HepG2 (cell line): ENCODE measurements around the gene MPC2. TPM values are rescaled to one million over a fixed set of nuclear protein-coding genes. Genes with fewer than 3 reads are reported as not detected.

Experiments used
- GFI1 ChIP-seq: sonication (generic); formaldehyde crosslinking; IDR thresholded peaks from 2 replicates; pipeline ENCODE4 v1.5.0; 2020; ENCODE audit warnings: missing genetic modification reagents, mild to moderate bottlenecking, borderline replicate concordance
- GTF2F1 ChIP-seq: fragments of 150-350 bp; IDR thresholded peaks from 2 replicates; pipeline ENCODE4 v1.6.1; 2014; ENCODE audit warnings: low read length
- HMG20A ChIP-seq: IDR thresholded peaks from 2 replicates; pipeline ENCODE4 v1.6.1; 2016; ENCODE audit warnings: borderline replicate concordance
- IKZF1 ChIP-seq: fragments of 450-650 bp; IDR thresholded peaks from 2 replicates; pipeline ENCODE4 v1.7.1; 2016
- ONECUT2 ChIP-seq: sonication (generic); formaldehyde crosslinking; IDR thresholded peaks from 2 replicates; pipeline ENCODE4 v1.4.0; 2020; ENCODE audit warnings: missing genetic modification reagents
- PHF8 ChIP-seq: sonication (generic); formaldehyde crosslinking; IDR thresholded peaks from 2 replicates; pipeline ENCODE4 v1.5.0; 2020; ENCODE audit warnings: missing genetic modification reagents
- RARG ChIP-seq: sonication (generic); formaldehyde crosslinking; IDR thresholded peaks from 2 replicates; pipeline ENCODE4 v1.4.0; 2020; ENCODE audit warnings: low read depth, mild to moderate bottlenecking, missing genetic modification reagents
- RXRA ChIP-seq: sonication (generic); formaldehyde crosslinking; IDR thresholded peaks from 2 replicates; pipeline ENCODE4 v1.5.1; 2020; ENCODE audit warnings: missing genetic modification reagents
- SAFB2 ChIP-seq: sonication (generic); formaldehyde crosslinking; IDR thresholded peaks from 2 replicates; pipeline ENCODE4 v1.5.1; 2020; ENCODE audit warnings: missing genetic modification reagents, low read depth, mild to moderate bottlenecking, borderline replicate concordance
- SP4 ChIP-seq: sonication (generic); formaldehyde crosslinking; IDR thresholded peaks from 2 replicates; pipeline ENCODE4 v1.8.1; 2023; ENCODE audit warnings: mild to moderate bottlenecking, missing genetic modification reagents
- TBX3 ChIP-seq: fragments of 450-650 bp; IDR thresholded peaks from 2 replicates; pipeline ENCODE4 v1.6.1; 2017; ENCODE audit warnings: antibody characterized with exemption, mild to moderate bottlenecking, inconsistent platforms, borderline replicate concordance
- TCF7 ChIP-seq: sonication (generic); IDR thresholded peaks from 2 replicates; pipeline ENCODE4 v1.6.1; 2016; ENCODE audit warnings: antibody characterized with exemption, low read depth
- TMF1 ChIP-seq: sonication (generic); formaldehyde crosslinking; IDR thresholded peaks from 2 replicates; pipeline ENCODE4 v1.8.1; 2022; ENCODE audit warnings: low read depth, missing genetic modification reagents
- U2AF1 ChIP-seq: fragments of 200-400 bp; formaldehyde crosslinking; optimal IDR thresholded peaks from 2 replicates; pipeline ENCODE3; 2017; ENCODE audit warnings: mild to moderate bottlenecking, low read depth, low read length
- ZBTB21 ChIP-seq: sonication (generic); formaldehyde crosslinking; IDR thresholded peaks from 2 replicates; pipeline ENCODE4 v1.4.0; 2020; ENCODE audit warnings: missing genetic modification reagents
- ZKSCAN1 ChIP-seq: fragments of 150-350 bp; IDR thresholded peaks from 2 replicates; pipeline ENCODE4 v1.6.1; 2014; ENCODE audit warnings: low read length
- ZNF430 ChIP-seq: sonication (generic); formaldehyde crosslinking; IDR thresholded peaks from 2 replicates; pipeline ENCODE4 v1.9.0; 2021; ENCODE audit warnings: mild to moderate bottlenecking, missing genetic modification reagents
- ZSCAN20 ChIP-seq: sonication (generic); formaldehyde crosslinking; IDR thresholded peaks from 2 replicates; pipeline ENCODE4 v1.4.0; 2020; ENCODE audit warnings: missing genetic modification reagents, mild to moderate bottlenecking, borderline replicate concordance
- polyA plus RNA-seq, 8 experiments: library from polyadenylated mRNA; depleted of rRNA in 3 of 8; stranded (reverse) in 7 of 8; unstranded in 1 of 8; fragments of >200 nt; fragmentation: Illumina TruSeq in 4 of 8; extraction: Trizol in 4 of 8; gene quantifications; 2 replicates each; pipeline versions ENCODE4 v1.2.1 to v1.2.3, GENCODE V29; 2011 to 2016; ENCODE audit warnings: low read depth in 4 of 8, missing spikeins in 1 of 8, mixed read lengths in 1 of 8; ENCODE audit not compliant: insufficient read depth in 1 of 8
- total RNA-seq, 5 experiments: library from RNA; depleted of rRNA; stranded (reverse); fragments of >200 nt; fragmentation: Illumina TruSeq; extraction: Trizol; gene quantifications; 2 replicates each; pipeline ENCODE4 v1.2.3, GENCODE V29; 2016; ENCODE audit warnings: low read depth in 1 of 5
- TF ChIP-seq, protein P1 (sequence below): sonication (generic); formaldehyde crosslinking; IDR thresholded peaks from 2 replicates; pipeline ENCODE4 v1.8.0; 2022; ENCODE audit warnings: mild to moderate bottlenecking, missing genetic modification reagents
- TF ChIP-seq, protein P2 (sequence below): sonication (generic); formaldehyde crosslinking; IDR thresholded peaks from 2 replicates; pipeline ENCODE4 v1.4.0; 2020; ENCODE audit warnings: missing genetic modification reagents
- TF ChIP-seq, protein P3 (sequence below): sonication (generic); formaldehyde crosslinking; IDR thresholded peaks from 2 replicates; pipeline ENCODE4 v1.8.1; 2022; ENCODE audit warnings: low read depth, mild to moderate bottlenecking, missing genetic modification reagents
- TF ChIP-seq, protein P4 (sequence below): sonication (generic); formaldehyde crosslinking; IDR thresholded peaks from 2 replicates; pipeline ENCODE4; 2020; ENCODE audit warnings: missing genetic modification reagents, mild to moderate bottlenecking, borderline replicate concordance

The MPC2 gene
- total and polyA plus RNA-seq, 2 of the 13 experiments (the other 11 are each of a cell fraction or from before 2014, with no cell fraction given) = 38.8 to 136 TPM

DNA sequence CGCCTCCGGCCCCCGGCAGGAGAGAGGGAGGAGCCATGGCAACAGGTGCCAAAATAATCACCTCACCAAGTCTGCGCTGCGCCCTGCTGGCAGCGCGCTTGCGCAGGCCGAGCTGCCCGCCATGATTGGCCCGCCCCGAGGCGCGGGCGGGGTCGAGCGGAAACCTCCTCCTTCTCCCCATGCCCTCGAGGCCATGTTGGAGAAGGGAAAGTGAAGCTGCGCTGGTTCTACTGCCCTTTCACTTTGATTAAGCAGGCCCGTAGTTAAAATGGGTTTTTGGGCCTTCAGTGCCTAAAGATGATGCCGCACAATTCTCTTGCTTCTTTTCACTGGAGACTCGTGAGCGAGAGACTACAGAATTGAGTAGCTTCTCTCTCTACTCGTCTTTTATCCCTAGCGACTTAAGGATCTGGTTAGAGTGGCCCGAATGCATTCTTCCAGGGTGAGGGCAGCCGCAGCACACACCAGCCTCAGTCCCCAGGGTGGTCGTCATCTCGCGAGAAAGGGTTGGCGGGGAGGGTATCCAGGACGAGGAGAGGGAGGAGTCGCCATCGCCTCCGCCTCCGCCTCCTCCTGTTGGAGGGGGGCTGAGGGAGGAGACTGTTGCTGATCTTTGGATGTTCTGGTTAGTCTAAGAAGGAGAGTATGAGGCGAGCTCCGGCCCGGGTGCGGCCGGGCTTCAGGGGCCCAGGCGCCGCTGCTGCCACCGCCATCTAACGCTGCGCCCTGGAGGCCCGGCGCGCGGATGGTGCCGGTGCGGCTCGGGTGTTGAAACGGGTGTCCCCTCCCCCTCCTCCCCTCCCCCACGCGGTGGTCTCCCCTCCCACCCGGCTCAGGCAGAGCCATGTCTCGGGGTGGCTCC lies 573 bp downstream of the MPC2 start, which contains the start of gene DCAF6 (continued):
- TF ChIP-seq U2AF1 (peak; percentile 14), TCF7 (no peak; the same call in 1 of the 2 replicates), ZSCAN20 (CRISPR knock-in tag) (peak; percentile 21; the same call in 1 of the 2 replicates), TMF1 (CRISPR knock-in tag) (peak; percentile 9; the same call in 1 of the 2 replicates), ZKSCAN1 (0 out of 2 replicates have a peak, but pooled peaks have one; percentile 12), SAFB2 (CRISPR knock-in tag) (peak; percentile 22; the same call in 1 of the 2 replicates), ZBTB21 (CRISPR knock-in tag) (no peak), IKZF1 (no peak), RXRA (no peak; the same call in 1 of the 2 replicates), HMG20A (CRISPR knock-in tag) (0 out of 2 replicates have a peak, but pooled peaks have one; percentile 21), RARG (CRISPR knock-in tag) (no peak), SP4 (CRISPR knock-in tag) (peak; percentile 91), PHF8 (CRISPR knock-in tag) (peak; percentile 89), GTF2F1 (no peak), GFI1 (no peak), ZNF430 (CRISPR knock-in tag) (no peak; the same call in 1 of the 2 replicates), TBX3 (peak; percentile 93), ONECUT2 (no peak)
- TF ChIP-seq, protein P1, sequence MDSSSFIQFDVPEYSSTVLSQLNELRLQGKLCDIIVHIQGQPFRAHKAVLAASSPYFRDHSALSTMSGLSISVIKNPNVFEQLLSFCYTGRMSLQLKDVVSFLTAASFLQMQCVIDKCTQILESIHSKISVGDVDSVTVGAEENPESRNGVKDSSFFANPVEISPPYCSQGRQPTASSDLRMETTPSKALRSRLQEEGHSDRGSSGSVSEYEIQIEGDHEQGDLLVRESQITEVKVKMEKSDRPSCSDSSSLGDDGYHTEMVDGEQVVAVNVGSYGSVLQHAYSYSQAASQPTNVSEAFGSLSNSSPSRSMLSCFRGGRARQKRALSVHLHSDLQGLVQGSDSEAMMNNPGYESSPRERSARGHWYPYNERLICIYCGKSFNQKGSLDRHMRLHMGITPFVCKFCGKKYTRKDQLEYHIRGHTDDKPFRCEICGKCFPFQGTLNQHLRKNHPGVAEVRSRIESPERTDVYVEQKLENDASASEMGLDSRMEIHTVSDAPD (CRISPR knock-in tag) = peak; percentile 91
- TF ChIP-seq, protein P2, sequence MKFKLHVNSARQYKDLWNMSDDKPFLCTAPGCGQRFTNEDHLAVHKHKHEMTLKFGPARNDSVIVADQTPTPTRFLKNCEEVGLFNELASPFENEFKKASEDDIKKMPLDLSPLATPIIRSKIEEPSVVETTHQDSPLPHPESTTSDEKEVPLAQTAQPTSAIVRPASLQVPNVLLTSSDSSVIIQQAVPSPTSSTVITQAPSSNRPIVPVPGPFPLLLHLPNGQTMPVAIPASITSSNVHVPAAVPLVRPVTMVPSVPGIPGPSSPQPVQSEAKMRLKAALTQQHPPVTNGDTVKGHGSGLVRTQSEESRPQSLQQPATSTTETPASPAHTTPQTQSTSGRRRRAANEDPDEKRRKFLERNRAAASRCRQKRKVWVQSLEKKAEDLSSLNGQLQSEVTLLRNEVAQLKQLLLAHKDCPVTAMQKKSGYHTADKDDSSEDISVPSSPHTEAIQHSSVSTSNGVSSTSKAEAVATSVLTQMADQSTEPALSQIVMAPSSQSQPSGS (CRISPR knock-in tag) = no peak; the same call in 1 of the 2 replicates
- TF ChIP-seq, protein P3, sequence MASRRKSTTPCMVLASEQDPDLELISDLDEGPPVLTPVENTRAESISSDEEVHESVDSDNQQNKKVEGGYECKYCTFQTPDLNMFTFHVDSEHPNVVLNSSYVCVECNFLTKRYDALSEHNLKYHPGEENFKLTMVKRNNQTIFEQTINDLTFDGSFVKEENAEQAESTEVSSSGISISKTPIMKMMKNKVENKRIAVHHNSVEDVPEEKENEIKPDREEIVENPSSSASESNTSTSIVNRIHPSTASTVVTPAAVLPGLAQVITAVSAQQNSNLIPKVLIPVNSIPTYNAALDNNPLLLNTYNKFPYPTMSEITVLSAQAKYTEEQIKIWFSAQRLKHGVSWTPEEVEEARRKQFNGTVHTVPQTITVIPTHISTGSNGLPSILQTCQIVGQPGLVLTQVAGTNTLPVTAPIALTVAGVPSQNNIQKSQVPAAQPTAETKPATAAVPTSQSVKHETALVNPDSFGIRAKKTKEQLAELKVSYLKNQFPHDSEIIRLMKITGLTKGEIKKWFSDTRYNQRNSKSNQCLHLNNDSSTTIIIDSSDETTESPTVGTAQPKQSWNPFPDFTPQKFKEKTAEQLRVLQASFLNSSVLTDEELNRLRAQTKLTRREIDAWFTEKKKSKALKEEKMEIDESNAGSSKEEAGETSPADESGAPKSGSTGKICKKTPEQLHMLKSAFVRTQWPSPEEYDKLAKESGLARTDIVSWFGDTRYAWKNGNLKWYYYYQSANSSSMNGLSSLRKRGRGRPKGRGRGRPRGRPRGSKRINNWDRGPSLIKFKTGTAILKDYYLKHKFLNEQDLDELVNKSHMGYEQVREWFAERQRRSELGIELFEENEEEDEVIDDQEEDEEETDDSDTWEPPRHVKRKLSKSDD (CRISPR knock-in tag) = peak; percentile 56; the same call in 1 of the 2 replicates
- TF ChIP-seq, protein P4, sequence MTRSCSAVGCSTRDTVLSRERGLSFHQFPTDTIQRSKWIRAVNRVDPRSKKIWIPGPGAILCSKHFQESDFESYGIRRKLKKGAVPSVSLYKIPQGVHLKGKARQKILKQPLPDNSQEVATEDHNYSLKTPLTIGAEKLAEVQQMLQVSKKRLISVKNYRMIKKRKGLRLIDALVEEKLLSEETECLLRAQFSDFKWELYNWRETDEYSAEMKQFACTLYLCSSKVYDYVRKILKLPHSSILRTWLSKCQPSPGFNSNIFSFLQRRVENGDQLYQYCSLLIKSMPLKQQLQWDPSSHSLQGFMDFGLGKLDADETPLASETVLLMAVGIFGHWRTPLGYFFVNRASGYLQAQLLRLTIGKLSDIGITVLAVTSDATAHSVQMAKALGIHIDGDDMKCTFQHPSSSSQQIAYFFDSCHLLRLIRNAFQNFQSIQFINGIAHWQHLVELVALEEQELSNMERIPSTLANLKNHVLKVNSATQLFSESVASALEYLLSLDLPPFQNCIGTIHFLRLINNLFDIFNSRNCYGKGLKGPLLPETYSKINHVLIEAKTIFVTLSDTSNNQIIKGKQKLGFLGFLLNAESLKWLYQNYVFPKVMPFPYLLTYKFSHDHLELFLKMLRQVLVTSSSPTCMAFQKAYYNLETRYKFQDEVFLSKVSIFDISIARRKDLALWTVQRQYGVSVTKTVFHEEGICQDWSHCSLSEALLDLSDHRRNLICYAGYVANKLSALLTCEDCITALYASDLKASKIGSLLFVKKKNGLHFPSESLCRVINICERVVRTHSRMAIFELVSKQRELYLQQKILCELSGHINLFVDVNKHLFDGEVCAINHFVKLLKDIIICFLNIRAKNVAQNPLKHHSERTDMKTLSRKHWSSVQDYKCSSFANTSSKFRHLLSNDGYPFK = peak; percentile 98
